Subcutaneous adipose tissue (tissue), 4 donors: Measurements from ENCODE around the gene DNMT3A. TPM values are rescaled to one million over a fixed set of nuclear protein-coding genes. Genes with fewer than 3 reads are reported as not detected.

Experiments used
- total RNA-seq, 4 donors: library from RNA; depleted of rRNA; stranded (reverse); fragments of >200 nt; gene quantifications; one replicate each; pipeline ENCODE4 v1.1.0, GENCODE V29; 2016
- TF ChIP-seq, protein P1 (sequence below): fragments of 450-650 bp; IDR thresholded peaks from one replicate; pipeline ENCODE4 v1.5.1; 2016; ENCODE audit warnings: low read depth, mild to moderate bottlenecking, control low read depth, antibody characterized with exemption, moderate library complexity

The DNMT3A gene
- total RNA-seq, 4 donors from 2014 or later: 8.3 to 10.7 (median 10.0) TPM

DNA sequence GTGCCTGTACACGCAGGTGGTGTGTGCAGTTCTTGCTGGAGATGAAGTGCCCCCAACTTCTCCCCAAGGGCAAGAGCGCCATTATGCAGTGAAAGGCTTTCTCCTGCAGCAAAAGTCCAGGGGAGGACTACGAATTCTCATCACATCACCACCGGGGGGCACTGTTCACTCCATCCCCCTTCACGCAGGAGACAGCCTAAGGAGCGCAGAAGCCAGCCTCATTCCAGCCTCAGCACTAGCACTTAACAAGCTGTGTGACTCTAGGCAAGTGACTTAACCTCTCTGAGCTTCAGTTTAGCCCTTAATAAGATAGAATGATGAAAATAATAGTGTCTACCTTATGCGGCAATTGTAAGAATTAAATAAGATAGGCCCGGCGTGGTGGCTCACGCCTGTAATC lies 32.3 kb downstream of the DNMT3A start:
- TF ChIP-seq, protein P1, sequence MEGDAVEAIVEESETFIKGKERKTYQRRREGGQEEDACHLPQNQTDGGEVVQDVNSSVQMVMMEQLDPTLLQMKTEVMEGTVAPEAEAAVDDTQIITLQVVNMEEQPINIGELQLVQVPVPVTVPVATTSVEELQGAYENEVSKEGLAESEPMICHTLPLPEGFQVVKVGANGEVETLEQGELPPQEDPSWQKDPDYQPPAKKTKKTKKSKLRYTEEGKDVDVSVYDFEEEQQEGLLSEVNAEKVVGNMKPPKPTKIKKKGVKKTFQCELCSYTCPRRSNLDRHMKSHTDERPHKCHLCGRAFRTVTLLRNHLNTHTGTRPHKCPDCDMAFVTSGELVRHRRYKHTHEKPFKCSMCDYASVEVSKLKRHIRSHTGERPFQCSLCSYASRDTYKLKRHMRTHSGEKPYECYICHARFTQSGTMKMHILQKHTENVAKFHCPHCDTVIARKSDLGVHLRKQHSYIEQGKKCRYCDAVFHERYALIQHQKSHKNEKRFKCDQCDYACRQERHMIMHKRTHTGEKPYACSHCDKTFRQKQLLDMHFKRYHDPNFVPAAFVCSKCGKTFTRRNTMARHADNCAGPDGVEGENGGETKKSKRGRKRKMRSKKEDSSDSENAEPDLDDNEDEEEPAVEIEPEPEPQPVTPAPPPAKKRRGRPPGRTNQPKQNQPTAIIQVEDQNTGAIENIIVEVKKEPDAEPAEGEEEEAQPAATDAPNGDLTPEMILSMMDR: no peak

DNA sequence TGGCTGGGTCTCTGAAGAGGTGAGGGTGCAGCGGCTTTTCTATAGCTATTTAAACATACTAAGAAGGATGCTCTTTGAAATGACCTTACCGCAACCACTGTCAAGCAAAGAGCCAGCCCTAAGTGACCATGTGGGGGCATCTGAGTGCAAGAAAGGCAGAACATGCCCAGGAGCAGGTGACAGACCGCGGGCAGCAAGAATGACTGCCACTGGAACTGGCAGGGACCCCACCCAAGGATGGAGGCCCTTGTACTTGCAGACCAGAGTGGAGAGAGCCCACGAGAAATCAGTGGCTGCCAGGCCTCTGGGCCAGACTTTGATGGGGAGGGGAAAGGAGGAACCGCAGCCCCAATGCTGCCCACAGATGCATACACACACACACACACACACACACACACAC lies 33.1 kb downstream of the DNMT3A start:
- TF ChIP-seq, protein P1: no peak

DNA sequence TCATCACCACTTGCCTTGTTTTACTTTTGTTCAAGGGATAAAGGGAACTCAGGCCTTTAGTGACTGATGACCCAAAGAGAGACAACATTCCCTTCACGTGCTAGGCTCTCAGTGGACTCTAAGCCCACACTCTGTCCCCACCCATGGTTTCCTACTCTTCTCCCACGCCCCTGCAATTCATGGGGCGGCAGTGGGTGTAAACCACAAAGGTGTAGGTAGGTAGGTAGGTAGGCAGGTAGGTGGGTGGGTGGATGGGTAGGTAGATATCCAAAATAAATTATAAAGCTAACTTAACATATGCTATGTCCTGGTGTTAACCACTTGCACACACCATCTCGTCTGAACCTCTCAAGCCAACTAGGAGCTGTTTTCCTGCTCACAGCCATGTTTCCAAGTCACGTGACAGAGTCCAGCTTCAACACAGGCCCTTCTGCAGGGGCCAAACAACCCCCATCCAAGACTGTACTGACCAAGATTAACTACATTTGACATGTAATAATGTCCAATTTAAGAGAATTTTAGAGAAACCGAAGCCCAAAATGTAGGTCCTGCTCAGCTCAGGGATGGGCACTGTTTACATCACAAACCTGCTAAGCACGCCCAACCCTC lies 33.7 kb downstream of the DNMT3A start:
- TF ChIP-seq, protein P1: no peak

DNA sequence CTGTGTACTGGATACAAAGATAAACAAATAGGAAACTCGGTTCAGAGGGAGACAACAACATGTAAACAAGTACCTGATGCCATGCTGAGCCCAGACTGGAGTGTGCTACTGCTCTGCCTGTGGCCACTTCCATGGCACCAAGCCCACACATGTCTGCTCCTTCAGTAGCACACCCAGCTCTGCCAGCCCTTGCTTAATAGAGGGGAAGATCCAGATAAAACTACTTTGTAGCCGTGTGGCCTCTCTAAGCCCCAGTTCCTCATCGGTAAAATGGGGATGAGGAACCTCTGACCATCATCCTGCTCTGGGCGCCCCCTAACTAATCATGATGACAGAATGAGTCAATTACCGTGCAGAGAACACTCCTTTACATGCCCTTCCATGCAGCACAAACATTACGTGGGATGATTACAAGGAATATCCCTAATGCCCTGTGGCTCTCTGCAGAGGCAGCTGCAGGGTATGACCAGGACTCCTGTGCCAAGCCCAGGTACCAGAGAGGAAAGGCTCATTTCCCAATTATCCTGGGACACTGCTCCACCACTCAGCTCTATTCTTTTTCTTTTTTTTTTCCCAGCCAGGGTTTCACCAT lies 34.9 kb downstream of the DNMT3A start:
- TF ChIP-seq, protein P1: no peak

DNA sequence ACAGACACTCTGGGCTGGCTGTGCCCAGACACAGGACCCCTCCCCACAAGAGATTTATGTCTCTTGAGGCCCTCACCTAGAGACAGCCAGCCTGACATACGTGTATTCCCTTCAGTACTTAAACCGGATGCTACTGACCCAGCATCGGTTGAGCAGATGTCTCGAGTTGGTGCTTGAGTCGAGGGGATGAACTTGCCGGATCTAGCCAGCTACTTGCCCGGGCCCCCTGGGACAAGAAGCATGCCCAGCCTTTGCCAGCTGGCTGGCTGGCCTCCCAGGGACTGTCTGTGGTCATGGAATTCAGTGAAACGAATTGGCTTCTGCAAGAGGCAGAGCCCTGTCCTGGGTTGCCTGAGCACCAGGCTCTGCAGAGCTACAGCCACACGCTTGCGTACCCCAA lies 36.0 kb downstream of the DNMT3A start:
- TF ChIP-seq, protein P1: no peak

DNA sequence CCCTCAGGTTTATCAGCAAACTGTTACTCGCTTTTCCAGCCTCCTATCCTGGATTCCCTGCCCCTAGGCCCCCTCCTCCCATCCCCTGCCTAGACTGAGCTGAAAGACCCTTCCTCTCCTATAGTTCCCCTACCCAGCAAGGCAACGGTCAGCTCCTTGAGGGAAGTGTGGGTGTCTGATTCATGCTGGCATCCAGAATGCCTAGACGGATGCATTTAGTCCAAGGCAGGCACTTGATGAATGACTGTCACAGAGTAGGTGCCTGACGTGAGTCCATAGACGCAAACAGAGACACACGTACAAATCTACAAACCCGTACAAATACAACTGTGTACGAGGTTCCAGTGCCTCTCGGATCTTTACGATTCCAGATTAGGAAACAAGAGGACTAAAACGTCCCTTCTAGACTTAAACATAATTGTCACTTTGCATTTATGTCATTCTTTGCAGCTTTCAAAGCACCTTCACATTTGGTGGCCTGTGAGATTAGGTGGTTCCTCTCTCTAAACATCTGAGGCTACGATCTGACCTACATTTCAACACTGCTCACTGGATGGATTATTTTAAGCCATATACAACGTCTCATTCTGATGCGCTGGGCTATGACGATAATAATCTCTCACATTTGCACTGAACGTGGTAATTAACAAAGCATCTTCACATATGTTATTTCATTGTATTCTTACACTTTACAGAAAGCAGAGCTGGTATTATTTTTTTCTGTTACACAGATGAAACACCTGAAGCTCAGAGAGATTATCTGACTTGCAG lies 36.7 kb downstream of the DNMT3A start:
- TF ChIP-seq, protein P1: no peak

DNA sequence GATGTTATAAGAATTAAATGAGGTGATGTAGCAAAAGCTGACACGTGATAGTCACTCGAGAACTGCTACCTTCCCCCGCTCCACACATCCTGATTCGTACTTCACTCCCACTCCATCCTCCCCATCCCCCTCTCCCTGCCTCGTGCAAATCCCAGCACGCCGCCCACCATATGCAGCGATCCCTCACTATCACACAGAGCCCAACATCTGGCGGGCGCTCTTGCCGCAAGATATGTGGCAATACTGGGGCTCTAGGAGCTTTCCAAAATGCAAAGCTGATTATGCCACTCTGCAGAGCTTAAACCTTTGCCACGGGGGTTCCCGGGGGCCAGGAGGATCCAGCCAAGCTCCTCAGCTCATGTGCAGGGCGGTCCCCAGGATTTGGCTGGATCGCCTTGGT lies 37.4 kb downstream of the DNMT3A start:
- TF ChIP-seq, protein P1: no peak
